ENCODE data around the gene SDK1.

- TF ChIP-seq POLR2A (IDR thresholded peaks at IDR 0.05; ENCODE audit: low read length) (no peak), GATA1 (IDR thresholded peaks at IDR 0.05; ENCODE audit: low read depth, low read length) (no peak)
These were observed 815.0 kb downstream of the SDK1 start for GRCh38 chr7:4115941-4116610.
